ENCODE measurements around the gene SCG5. TPM values are rescaled to one million over a fixed set of nuclear protein-coding genes. Genes with fewer than 3 reads are reported as not detected.
A peak's percentile ranks its signal among the peaks of the same experiment; 100 is the strongest.

The SCG5 gene
- total RNA-seq, 1 donor from 2014 or later: 16.5 TPM

DNA sequence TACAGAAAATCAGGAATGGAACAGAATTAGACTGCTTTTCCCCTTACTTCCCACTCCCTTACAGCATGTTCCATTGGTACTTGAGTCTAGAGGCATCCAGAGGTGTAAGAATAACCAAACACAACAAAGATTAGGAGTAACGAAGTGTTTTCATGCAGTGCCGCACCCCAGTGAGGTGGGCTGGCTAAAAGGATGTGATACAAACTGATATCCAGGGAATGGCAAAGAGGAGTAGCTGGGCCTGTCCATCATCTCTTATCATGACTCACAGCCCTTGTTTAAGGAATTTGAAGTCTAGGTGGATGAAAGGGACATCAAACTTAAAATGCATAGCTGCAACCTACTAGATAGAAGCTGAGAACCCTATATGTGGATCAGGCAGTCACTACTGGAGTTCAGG, 16.4 kb downstream of the SCG5 start:
- DNase-seq (ENCODE audit: low spot score): no peak
- ATAC-seq: no peak

- peak; percentile 38 for ATAC-seq
- no peak for DNase-seq (ENCODE audit: low spot score)
Measured at GRCh38 chr15:32659340-32660155, 18.0 kb downstream of the SCG5 start.

DNA sequence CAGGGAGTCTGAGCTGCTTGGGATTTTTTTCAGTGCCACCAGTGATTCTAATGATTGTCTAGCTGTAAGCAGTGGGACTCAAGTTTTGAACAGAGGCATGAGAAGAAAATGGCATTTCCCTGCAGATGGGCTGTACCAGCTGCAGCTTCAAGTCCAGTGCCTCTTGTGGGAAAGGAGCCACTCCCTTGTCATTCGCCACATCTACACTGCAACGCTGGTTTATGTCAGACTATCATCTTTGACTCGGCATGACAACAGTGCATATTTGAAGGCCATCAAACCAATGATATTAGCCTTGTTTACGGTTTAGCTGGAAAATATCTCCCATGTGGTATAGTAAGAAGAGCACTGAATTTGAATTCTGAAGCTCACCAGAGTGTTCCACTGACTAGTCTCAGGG, 22.2 kb downstream of the SCG5 start:
- DNase-seq (ENCODE audit: low spot score): no peak
- no peak for ATAC-seq

GRCh38 chr15:32664796-32665195, 23.3 kb downstream of the SCG5 start:
- DNase-seq (ENCODE audit: low spot score) (no peak), ATAC-seq (no peak)

DNA sequence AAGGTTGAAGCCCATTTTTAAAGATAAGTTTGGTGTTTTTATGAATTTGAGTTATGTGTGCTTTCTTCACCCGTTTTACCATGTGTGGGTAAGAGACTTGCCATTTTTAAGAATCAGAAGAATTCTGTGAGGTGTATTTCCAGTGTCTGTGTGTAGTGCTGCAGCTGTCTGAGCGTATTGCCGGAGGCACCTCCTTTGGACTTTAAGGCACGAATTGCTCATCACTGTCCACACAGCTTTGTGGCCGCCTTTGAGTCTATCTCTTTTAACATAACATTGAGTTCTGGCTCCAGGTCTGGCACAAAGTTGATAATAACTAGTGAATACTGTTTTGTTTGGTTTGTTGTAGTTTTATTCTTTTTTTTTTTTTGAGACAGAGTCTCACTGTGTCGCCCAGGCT, 25.8 kb downstream of the SCG5 start:
- ATAC-seq (no peak), DNase-seq (ENCODE audit: low spot score) (no peak)

- ATAC-seq: no peak
- DNase-seq (ENCODE audit: low spot score): no peak
Measured at GRCh38 chr15:32668942-32669341, 27.4 kb downstream of the SCG5 start.

- peak; percentile 80 for ATAC-seq
- no peak for DNase-seq (ENCODE audit: low spot score)
Measured at GRCh38 chr15:32669896-32670611, 28.5 kb downstream of the SCG5 start.

DNA sequence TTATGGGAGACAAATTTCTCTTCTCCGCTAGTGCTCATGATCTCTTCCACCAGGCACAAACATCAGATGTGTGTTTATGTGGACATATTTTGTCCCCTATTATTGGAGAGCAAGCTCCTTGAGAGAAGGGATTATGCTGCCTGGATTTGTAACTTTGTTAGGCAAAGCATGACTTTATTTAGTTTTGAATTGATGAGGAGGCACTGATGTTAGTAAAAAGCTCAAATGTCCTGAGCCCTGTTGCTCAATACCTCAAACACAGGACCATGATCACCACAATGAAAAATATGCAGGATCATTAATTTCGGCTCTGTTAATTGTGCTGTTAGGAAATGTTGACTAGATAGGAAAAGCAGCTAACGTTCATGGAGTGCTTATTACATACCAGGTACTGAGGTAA, 29.1 kb downstream of the SCG5 start:
- ATAC-seq (peak; percentile 43), DNase-seq (ENCODE audit: low spot score) (no peak)

DNA sequence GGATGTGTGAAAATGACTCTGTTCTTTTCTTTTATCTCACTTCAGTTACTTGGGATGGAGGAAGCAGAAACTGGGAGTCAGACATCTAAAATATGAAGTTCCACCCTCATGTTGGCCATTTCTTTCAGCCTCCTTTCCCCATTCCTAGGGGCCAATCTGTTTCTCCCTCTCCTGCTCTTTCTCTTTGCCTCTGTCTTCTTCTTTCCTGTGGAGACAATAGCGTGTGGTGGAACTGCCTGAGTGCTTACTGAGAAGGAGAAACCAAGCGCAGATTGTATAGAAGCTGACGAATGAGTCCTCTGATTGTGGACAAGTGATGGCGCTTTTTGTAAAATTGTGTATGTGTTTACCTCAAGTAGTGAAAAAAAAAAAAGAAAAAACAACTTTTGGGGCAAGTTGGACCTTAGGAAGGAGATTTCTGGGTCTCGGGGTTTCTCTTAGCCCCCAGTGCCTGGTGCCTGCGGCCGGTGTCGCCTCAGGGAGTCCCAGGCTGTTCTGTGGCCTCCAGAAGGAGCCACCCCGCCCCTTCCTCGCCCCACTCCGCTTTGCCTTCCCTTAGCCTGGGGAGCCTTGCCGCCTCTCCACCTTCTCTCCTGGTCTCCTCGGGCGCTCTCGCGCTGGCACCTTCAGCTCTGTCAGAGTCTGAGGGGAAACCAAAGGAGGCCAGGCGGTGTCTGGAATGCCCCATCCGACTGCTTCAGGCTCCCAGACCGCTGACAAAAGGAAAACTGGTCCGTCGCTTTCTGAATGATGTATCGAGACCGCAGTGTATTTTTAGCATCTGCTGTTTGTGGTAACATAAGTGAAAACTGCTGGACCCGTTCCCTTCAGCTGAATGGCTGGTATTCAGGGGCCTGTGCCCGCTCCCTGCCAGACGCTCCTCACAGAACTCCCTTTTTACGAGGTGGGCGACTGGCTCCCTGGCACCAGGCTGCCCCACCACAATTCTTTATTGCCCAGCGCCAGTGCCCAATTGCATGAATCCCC, 30.1 kb downstream of the SCG5 start:
- no peak for DNase-seq (ENCODE audit: low spot score)
- no peak for ATAC-seq

GRCh38 chr15:32674681-32675080, 33.2 kb downstream of the SCG5 start:
- DNase-seq (ENCODE audit: low spot score) (no peak), ATAC-seq (no peak)

DNA sequence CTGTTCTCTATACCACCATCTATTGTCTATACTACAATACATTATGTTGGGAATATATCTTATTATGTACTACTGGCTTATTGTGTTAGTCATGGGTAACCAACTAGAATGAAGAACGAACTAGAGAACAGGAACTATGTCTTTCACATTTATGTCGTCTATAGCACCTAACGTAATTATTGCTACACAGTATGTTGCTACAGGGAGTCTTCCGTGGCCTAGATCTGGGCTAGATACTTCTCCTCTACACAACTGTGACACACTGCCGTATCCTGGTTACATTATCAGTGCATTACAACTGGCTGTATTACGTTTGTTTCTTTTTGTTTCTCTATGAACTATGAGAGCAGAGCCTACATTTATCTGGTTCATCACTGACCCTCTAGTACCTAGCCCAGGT, 34.0 kb downstream of the SCG5 start:
- ATAC-seq (no peak), DNase-seq (ENCODE audit: low spot score) (no peak)

DNA sequence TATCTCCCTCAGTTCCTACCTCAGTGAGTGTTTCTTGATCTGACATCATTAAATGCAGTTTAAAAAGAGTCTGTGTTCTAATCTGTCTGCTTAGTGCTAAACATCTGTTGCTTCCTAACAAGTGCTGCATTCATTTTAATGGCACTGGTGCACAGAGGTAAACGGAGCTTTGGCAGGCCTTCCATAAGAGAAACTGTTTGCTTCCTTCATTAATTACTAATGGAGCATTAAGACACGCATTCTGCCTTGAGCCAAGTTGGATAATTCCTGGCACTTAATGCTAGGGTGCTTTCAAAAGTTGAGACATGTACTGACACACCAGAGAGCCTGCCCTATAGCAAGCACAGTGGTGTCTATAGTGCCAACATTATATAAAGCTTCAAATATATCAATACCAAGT, 34.7 kb downstream of the SCG5 start:
- no peak for DNase-seq (ENCODE audit: low spot score)
- ATAC-seq: no peak

DNA sequence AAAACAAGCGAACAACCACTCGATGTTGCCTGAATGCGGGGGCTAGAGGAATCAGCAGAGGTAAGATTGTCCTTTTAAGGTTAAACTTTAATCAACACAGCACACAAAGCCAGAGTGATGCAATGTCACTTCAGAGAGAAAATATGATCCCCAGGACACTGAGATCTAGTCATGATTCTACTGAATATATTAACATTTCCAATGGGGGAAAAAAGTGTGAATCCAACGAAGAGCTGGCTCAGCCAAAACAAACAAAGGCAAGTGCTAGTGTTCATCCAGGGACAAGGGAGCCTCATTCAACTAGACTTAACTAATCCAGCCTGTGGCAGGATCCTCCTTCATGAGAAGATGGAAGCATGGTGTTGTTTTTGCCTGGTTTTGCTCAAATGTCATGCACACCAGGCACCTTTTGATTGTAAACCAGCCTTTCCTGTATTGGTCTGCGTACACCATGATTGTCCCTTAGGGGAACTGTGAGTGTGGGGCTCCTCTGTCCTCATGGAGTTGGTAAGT, 35.8 kb downstream of the SCG5 start:
- DNase-seq (ENCODE audit: low spot score): peak; percentile 75

GRCh38 chr15:32679298-32679690, 37.8 kb downstream of the SCG5 start:
- ATAC-seq (peak; percentile 65), DNase-seq (ENCODE audit: low spot score) (peak; percentile 59)

More for the DNA sequence above, 35.8 kb downstream of the SCG5 start:
- peak; percentile 89 for ATAC-seq

- DNase-seq (ENCODE audit: low spot score): no peak
- no peak for ATAC-seq
Measured at GRCh38 chr15:32682569-32682968, 41.1 kb downstream of the SCG5 start.

GRCh38 chr15:32682977-32683630, 41.6 kb downstream of the SCG5 start:
- no peak for ATAC-seq

DNA sequence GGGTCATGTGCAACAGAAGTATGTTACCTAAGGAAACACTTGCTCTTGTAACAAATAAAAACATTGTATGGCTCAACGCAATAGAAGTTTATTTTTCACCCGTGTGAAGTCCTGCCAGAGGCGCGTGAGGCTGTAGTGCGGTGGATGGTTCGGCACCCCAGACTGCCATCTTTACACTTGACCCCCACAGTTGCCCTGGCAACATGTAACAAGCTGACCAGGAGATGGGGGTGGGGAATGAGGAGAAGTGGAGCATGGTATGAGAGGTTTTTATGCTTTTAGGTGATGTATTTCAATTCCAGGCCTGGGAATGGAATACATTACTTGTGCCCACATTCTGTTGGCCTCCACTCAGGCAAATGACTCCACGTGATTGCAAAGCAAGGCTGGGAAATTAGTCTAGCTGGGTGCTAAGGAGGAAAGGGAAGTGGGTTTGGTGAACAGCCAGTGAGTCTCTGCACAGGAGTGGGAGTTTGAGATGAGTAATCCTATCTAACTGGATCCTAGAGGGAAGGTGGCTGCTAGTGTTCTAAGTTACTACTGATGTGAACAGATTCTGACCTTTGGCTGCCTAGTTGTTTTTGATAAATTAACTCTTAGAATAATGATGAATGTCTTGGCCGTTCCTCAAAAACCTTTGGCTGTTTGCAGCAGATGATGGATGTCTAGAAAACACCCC, 42.5 kb downstream of the SCG5 start:
- ATAC-seq (no peak), DNase-seq (ENCODE audit: low spot score) (no peak)

More at GRCh38 chr15:32682977-32683630, 41.6 kb downstream of the SCG5 start:
- no peak for DNase-seq (ENCODE audit: low spot score)

GRCh38 chr15:32685576-32685975, 44.1 kb downstream of the SCG5 start:
- peak; percentile 31 for ATAC-seq
- no peak for DNase-seq (ENCODE audit: low spot score)

- no peak for ATAC-seq
Measured at GRCh38 chr15:32687556-32687955, 46.0 kb downstream of the SCG5 start.

DNA sequence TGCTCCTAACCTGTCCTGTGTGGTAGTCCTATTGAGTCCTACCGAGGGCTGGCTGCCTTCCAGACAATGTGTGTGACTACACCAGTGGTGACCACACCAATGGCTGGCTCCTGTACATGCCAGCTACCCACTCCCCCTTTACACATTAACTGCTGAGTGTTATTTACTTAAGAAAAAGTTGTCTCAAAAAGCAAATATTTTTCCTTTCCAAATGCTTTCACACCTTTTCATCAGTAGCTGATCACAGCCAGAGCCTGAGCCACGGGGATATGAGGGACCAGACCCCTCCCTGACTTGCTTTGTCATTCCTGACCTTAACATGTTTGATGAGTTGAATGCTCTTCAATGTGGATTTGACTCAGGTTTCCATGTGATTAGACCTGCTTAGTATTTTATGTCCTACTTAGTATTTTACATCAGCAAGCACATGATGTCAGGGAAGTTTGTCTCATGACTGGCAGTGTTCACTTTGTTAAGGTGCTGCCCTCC, 46.7 kb downstream of the SCG5 start:
- peak; percentile 67 for DNase-seq (ENCODE audit: low spot score)
- peak; percentile 76 for ATAC-seq

More at GRCh38 chr15:32687556-32687955, 46.0 kb downstream of the SCG5 start:
- DNase-seq (ENCODE audit: low spot score): no peak
